Measurements from ENCODE around the gene SH2D4B.

Gene SH2D4B

DNA sequence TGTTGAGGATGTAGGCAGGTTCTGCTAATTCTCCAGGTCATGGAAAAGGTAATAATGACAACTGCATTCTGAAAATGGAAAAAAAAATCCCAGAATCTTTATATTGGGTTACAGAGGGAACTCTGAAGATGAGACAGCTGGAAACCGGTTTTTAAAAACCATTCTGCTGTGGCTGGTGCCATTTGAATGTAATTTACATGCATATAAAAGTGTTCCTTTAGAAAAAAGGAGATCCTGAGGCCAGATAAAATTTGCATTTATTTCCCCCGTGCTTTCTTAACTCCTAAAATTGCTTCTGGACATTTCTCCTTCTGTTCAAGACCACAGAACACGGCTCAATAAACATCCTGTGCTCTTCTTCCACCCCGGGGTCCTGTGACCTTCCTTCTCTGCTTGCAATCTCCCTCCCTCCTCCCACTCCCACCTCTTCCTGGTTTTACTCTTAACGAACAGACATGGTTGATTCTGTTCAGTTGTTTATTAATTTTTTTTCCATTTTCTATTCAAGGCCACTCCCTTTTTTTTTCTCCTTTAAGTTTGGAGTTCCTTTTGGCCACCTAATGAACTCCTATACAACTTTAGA lies 41.6 kb downstream of the SH2D4B start:
- H3K36me3 ChIP-seq (ENCODE audit: insufficient read depth, insufficient read length, low read length), result no peaks in the 10 kb centered on the region
- DNase-seq (ENCODE audit: low read depth, low spot score), result no peak
- no peaks in the 10 kb centered on the region for H3K27me3 ChIP-seq (ENCODE audit: insufficient read depth, insufficient read length)
- no peaks in the 10 kb centered on the region for H3K4me1 ChIP-seq (ENCODE audit: insufficient read depth, insufficient read length)
- TF ChIP-seq SUZ12 (IDR thresholded peaks at IDR 0.05; ENCODE audit: extremely low read depth, insufficient read depth, insufficient read length) (no peak), ZNF274 (IDR thresholded peaks at IDR 0.05; ENCODE audit: low read depth, low read length) (no peak), YY1 (IDR thresholded peaks at IDR 0.05; ENCODE audit: insufficient read depth, insufficient read length) (no peak)
- no peak overlapping the region for H3K4me3 ChIP-seq (ENCODE audit: insufficient read length, low read depth)
- H3K9ac ChIP-seq (ENCODE audit: insufficient read length, low read depth), result no peak overlapping the region
- no peaks in the 10 kb centered on the region; the same call in 1 of the 2 replicates for H3K9me3 ChIP-seq (ENCODE audit: insufficient read depth, low read length)

DNA sequence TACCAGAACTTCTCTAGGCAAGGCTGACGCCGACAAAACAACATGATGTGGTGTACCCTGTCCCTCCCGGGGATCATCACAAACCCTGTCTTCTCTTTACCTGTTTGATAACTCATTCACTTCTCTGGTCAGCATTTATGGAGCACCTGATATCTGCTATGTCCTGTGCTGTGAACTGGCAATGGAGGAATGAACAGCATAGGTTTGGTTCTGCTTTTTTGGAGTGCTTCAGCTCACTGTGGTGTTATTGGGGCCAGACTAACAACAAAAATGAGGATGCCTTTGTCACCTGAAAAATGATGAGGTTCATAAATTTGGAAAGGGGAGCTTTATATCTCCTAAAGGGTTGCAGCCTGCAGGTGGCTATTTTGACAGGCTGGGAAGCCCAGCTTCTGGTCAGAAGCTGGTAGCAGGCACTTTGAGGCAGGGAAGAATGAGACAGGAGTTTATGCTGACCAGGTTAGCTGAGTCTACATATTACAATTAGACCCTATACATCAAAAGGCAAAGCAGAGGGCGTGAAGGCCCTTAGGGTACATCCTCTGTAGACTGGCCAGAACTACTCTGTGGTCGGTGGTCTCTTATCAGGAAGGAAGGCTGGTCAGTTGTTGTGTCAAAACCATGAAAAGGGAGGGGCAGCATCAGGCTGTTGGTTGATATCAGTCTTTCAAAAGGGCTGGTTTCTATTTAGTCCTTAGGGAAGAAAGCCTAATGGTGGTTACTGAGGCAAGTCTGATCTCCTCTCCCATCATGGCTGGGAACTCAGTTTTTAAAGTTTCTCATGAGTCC lies 42.3 kb downstream of the SH2D4B start:
- Histone ChIP-seq H3K9ac (ENCODE audit: insufficient read length, low read depth) (no peak overlapping the region), H3K36me3 (ENCODE audit: insufficient read depth, insufficient read length, low read length) (no peaks in the 10 kb centered on the region), H3K9me3 (ENCODE audit: insufficient read depth, low read length) (no peaks in the 10 kb centered on the region; the same call in 1 of the 2 replicates), H3K4me3 (ENCODE audit: insufficient read length, low read depth) (no peak overlapping the region), H3K27me3 (ENCODE audit: insufficient read depth, insufficient read length) (no peaks in the 10 kb centered on the region), H3K4me1 (ENCODE audit: insufficient read depth, insufficient read length) (no peaks in the 10 kb centered on the region)
- TF ChIP-seq SUZ12 (IDR thresholded peaks at IDR 0.05; ENCODE audit: extremely low read depth, insufficient read depth, insufficient read length), result no peak
- TF ChIP-seq ZNF274 (IDR thresholded peaks at IDR 0.05; ENCODE audit: low read depth, low read length), result no peak
- no peak for TF ChIP-seq YY1 (IDR thresholded peaks at IDR 0.05; ENCODE audit: insufficient read depth, insufficient read length)
- DNase-seq (ENCODE audit: low read depth, low spot score), result no peak

DNA sequence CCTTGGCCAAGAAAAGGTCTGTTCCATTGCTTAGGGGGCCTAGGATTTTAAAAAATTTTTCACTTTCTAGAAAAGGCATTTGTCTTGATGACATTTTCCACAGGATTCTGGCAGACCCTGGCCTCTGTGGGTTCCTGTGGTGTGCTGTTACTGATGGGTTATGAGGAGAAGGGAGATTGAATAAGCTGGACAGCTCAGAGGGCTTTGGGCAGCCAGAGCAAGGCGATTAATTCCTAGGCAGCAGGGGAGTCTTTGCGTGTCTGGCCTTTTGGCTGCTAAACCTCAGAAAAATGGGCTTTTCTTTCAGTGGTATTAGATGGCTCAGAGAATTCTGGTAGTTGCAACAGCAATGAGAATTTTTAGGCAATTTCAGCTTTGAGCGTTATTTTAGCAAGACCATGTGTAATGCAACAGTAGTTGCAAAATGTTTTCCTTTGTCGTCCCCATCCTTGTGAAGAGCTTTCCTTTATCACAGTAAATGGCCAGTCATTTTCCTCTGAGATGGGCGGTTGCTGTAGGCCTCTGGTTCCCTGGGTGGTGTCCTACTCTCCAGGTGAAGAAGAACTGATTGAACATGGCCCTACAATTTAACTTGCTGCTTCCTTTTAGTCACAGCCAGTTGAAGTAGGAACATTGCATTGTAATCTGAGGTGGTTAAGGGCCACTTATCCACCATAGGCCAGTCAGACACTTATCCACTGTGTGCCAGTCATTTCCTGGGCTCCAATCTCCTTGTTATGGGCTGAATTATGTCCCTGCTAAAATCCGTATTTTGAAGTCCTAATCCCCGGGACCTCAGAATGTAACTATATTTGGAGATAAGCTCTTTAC lies 43.2 kb downstream of the SH2D4B start:
- no peak for DNase-seq (ENCODE audit: low read depth, low spot score)
- no peaks in the 10 kb centered on the region; the same call in 1 of the 2 replicates for H3K9me3 ChIP-seq (ENCODE audit: insufficient read depth, low read length)

DNA sequence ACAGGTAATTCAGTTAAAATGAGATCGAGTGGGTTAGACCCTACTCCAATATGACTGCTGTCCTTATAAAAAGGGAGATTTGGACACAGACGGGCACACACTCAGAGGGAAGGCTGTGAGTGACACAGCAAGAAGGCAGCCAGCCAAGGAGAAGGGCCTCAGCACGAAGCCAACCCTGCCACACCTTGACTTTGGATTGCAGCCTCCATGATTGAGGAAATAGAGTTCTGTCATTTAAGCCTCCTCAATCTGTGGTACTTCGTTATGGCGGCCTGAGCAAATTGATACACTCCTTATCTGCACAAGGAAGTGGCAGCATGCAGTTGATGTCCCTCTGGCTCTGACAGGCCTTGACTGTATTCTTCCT lies 43.8 kb downstream of the SH2D4B start:
- Histone ChIP-seq H3K4me1 (ENCODE audit: insufficient read depth, insufficient read length) (no peaks in the 10 kb centered on the region), H3K4me3 (ENCODE audit: insufficient read length, low read depth) (no peak overlapping the region), H3K36me3 (ENCODE audit: insufficient read depth, insufficient read length, low read length) (no peaks in the 10 kb centered on the region), H3K9me3 (ENCODE audit: insufficient read depth, low read length) (no peaks in the 10 kb centered on the region; the same call in 1 of the 2 replicates), H3K9ac (ENCODE audit: insufficient read length, low read depth) (no peak overlapping the region), H3K27me3 (ENCODE audit: insufficient read depth, insufficient read length) (no peaks in the 10 kb centered on the region)
- TF ChIP-seq YY1 (IDR thresholded peaks at IDR 0.05; ENCODE audit: insufficient read depth, insufficient read length) (no peak), ZNF274 (IDR thresholded peaks at IDR 0.05; ENCODE audit: low read depth, low read length) (no peak), SUZ12 (IDR thresholded peaks at IDR 0.05; ENCODE audit: extremely low read depth, insufficient read depth, insufficient read length) (no peak)
- DNase-seq (ENCODE audit: low read depth, low spot score), result no peak

More for the DNA sequence above, 43.2 kb downstream of the SH2D4B start:
- no peak overlapping the region for H3K9ac ChIP-seq (ENCODE audit: insufficient read length, low read depth)
- H3K27me3 ChIP-seq (ENCODE audit: insufficient read depth, insufficient read length), result no peaks in the 10 kb centered on the region
- no peaks in the 10 kb centered on the region for H3K36me3 ChIP-seq (ENCODE audit: insufficient read depth, insufficient read length, low read length)
- no peaks in the 10 kb centered on the region for H3K4me1 ChIP-seq (ENCODE audit: insufficient read depth, insufficient read length)
- TF ChIP-seq SUZ12 (IDR thresholded peaks at IDR 0.05; ENCODE audit: extremely low read depth, insufficient read depth, insufficient read length), result no peak
- TF ChIP-seq YY1 (IDR thresholded peaks at IDR 0.05; ENCODE audit: insufficient read depth, insufficient read length), result no peak
- TF ChIP-seq ZNF274 (IDR thresholded peaks at IDR 0.05; ENCODE audit: low read depth, low read length), result no peak
- H3K4me3 ChIP-seq (ENCODE audit: insufficient read length, low read depth), result no peak overlapping the region

- Histone ChIP-seq H3K36me3 (ENCODE audit: insufficient read depth, insufficient read length, low read length) (no peaks in the 10 kb centered on the region), H3K27me3 (ENCODE audit: insufficient read depth, insufficient read length) (no peaks in the 10 kb centered on the region), H3K9me3 (ENCODE audit: insufficient read depth, low read length) (no peaks in the 10 kb centered on the region), H3K4me3 (ENCODE audit: insufficient read length, low read depth) (no peak overlapping the region), H3K9ac (ENCODE audit: insufficient read length, low read depth) (no peak overlapping the region), H3K4me1 (ENCODE audit: insufficient read depth, insufficient read length) (no peaks in the 10 kb centered on the region)
- no peak for TF ChIP-seq ZNF274 (IDR thresholded peaks at IDR 0.05; ENCODE audit: low read depth, low read length)
- no peak for TF ChIP-seq SUZ12 (IDR thresholded peaks at IDR 0.05; ENCODE audit: extremely low read depth, insufficient read depth, insufficient read length)
- no peak for TF ChIP-seq YY1 (IDR thresholded peaks at IDR 0.05; ENCODE audit: insufficient read depth, insufficient read length)
- DNase-seq (ENCODE audit: low read depth, low spot score), result no peak
These were observed 44.7 kb downstream of the SH2D4B start for GRCh38 chr10:80582286-80582960.

DNA sequence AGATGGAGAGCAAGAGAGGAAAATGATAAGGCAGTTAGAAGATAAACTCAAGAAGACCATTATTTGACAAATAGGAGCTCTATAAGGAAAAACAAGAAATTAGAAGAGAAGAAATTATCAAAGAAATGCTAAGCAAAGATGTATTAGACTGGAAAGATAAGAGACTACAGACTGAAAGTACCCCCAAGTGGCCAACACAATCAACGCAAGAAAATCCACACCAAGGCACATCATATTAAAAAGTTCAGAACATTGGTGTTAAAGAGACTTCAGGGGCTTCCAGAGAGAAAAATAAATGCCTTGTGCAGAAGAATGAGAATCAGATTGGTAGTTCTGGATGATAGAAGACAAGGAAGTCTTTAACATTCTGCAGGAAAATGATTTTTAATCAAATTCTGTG lies 46.0 kb downstream of the SH2D4B start:
- no peaks in the 10 kb centered on the region for H3K36me3 ChIP-seq (ENCODE audit: insufficient read depth, insufficient read length, low read length)
- no peak for DNase-seq (ENCODE audit: low read depth, low spot score)
- no peaks in the 10 kb centered on the region for H3K27me3 ChIP-seq (ENCODE audit: insufficient read depth, insufficient read length)
- peaks cover 11% of the 10 kb centered on the region; the same call in 1 of the 2 replicates for H3K9me3 ChIP-seq (ENCODE audit: insufficient read depth, low read length)
- H3K4me3 ChIP-seq (ENCODE audit: insufficient read length, low read depth), result no peak overlapping the region
- H3K4me1 ChIP-seq (ENCODE audit: insufficient read depth, insufficient read length), result no peaks in the 10 kb centered on the region
- no peak overlapping the region for H3K9ac ChIP-seq (ENCODE audit: insufficient read length, low read depth)
- TF ChIP-seq YY1 (IDR thresholded peaks at IDR 0.05; ENCODE audit: insufficient read depth, insufficient read length) (no peak), ZNF274 (IDR thresholded peaks at IDR 0.05; ENCODE audit: low read depth, low read length) (no peak), SUZ12 (IDR thresholded peaks at IDR 0.05; ENCODE audit: extremely low read depth, insufficient read depth, insufficient read length) (no peak)
